ENCODE results near the gene TLR9.

The TLR9 gene

DNA sequence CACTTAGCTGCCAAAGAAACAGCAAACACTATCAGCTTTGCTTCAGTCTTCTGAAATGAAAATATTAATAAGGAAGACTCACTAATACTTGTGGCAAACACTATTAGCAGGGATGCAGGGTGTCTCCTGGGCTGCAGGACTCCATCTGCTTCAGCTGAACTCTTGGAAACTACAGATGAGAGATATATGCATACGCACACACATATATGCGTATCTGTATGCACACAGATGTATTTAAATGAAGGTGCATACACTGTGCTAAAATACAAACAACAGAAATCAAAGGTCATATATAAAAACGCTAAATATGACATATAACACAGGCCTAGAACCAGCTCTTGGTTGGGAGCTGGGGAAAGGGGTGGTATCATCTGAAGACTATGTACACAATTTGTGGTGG is 30.7 kb upstream of the TLR9 start:
- CTCF ChIA-PET: interaction anchor here (0.9 to 1.8 kb wide), 2 partner anchors 8 to 21 kb away, joined by 3 to 4 read pairs; no protein-coding TSS in a partner anchor

DNA sequence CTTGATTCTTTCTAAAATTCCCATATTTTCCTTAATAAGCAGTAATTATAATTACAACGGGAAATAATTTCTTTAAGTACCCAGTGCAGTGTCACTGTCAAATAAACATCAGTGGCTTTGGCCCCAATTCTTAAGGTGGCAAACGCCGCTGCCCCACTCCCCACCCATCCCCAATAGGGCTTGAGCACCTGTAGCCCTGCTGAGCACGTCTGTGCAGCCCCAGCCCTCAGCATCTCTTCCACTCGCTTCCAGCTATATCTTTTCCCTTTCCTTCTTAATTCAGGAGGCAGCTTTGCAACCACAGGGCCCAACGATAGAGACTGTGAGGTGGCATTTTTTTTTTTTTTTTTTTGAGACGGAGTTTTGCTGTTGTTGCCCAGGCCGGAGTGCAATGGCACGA is 29.2 kb upstream of the TLR9 start:
- POLR2A ChIA-PET: no interaction called here
- no peak overlapping the region for H3K4me3 ChIP-seq (ENCODE audit: low read depth, low read length)
- no peak for DNase-seq (ENCODE audit: low read depth, low spot score)
- CTCF ChIA-PET: no interaction called here
- TF ChIP-seq, protein P1, sequence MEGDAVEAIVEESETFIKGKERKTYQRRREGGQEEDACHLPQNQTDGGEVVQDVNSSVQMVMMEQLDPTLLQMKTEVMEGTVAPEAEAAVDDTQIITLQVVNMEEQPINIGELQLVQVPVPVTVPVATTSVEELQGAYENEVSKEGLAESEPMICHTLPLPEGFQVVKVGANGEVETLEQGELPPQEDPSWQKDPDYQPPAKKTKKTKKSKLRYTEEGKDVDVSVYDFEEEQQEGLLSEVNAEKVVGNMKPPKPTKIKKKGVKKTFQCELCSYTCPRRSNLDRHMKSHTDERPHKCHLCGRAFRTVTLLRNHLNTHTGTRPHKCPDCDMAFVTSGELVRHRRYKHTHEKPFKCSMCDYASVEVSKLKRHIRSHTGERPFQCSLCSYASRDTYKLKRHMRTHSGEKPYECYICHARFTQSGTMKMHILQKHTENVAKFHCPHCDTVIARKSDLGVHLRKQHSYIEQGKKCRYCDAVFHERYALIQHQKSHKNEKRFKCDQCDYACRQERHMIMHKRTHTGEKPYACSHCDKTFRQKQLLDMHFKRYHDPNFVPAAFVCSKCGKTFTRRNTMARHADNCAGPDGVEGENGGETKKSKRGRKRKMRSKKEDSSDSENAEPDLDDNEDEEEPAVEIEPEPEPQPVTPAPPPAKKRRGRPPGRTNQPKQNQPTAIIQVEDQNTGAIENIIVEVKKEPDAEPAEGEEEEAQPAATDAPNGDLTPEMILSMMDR (IDR thresholded peaks at IDR 0.05; ENCODE audit: insufficient read depth, low read length, missing control alignments): no peak

More for the DNA sequence above, 30.7 kb upstream of the TLR9 start:
- TF ChIP-seq, protein P1 (IDR thresholded peaks at IDR 0.05; ENCODE audit: insufficient read depth, low read length, missing control alignments): no peak
- no peak overlapping the region for H3K4me3 ChIP-seq (ENCODE audit: low read depth, low read length)
- POLR2A ChIA-PET: interaction anchor here (0.6 kb wide), 1 partner anchor 156 kb away, joined by 3 read pairs; no protein-coding TSS in a partner anchor
- DNase-seq (ENCODE audit: low read depth, low spot score): no peak

DNA sequence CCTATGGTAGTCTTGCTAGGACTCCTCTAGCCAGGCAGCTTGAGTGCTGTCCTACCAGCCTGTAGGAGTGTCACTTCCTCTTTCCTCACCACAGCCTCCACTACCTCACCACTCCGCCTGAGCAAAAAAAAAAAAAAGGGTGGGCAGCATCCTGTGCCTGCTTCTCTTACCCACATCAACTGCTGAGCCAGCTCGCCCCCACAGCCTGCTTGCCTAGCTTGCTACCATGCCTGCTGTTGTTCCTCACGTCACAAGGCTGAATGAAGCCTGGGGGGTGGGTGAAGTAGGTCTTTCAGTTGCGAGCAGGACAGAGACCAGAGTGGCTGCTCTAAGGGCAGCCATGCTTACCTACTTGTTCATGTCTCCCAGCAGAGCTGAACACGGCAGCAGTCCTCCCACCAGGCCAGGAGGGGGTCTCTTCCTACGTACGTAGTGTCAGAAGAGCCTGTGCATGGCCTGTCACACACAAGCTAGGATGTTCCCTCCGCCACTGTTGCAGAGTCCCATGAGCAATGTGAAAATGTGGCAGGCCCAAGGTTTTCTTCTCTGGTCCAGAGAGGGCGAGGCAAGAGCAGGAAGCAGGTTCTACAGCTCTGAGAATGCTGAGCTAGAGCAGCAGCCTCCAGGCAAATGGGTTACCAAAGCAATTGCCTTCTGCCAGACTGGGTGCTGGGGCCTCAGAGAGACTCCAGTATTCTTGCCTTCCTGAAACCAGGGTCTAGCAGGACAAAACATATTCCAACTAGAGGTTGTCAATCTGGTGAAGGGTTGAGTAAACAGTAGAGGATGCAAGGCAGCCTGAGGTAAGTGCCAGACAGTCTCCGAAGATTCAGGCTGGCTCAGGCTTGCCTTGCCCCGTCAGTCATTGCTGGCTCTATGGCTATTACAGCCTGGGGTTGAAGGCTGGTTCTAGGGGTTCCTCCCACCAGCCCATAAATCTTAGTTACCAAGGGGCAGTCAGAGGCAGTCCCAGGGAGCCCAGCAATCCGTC is 28.2 kb upstream of the TLR9 start:
- H3K4me3 ChIP-seq (ENCODE audit: low read depth, low read length): no peak overlapping the region
- DNase-seq (ENCODE audit: low read depth, low spot score): no peak
- ChIA-PET CTCF (interaction anchor here (0.6 to 1.6 kb wide), 3 partner anchors 23 to 231 kb away, joined by 3 to 5 read pairs (median 4); no protein-coding TSS in a partner anchor), POLR2A (interaction anchor here (0.8 kb wide), 1 partner anchor 14 kb away, joined by 3 read pairs; no protein-coding TSS in a partner anchor)
- TF ChIP-seq, protein P1 (IDR thresholded peaks at IDR 0.05; ENCODE audit: insufficient read depth, low read length, missing control alignments): no peak

DNA sequence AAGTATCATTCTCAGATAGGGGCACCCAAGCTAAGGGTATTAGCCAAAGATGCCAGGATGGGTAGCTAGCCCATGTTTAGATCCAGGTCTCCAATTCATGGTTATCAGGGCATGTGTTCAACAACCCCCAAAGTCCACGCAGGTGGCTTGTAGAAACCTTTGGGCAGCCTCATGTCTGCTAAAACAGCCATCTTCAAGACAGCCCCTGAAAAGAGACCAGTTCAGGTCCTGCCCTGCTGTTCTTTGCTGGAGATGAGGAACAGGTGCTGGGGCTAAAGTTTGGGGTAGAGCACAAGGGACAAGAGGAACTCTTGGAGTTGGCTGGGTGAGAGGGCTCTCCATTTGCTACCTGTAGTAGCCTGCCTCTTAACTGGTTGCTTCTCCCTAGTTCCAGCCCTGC is 24.7 kb upstream of the TLR9 start:
- DNase-seq (ENCODE audit: low read depth, low spot score): no peak
- ChIA-PET CTCF (interaction anchor here (1.0 kb wide), 1 partner anchor 27 kb away, joined by 5 read pairs; no protein-coding TSS in a partner anchor), POLR2A (interaction anchor here (0.9 kb wide), 1 partner anchor 10 kb away, joined by 3 read pairs; no protein-coding TSS in a partner anchor)
- H3K4me3 ChIP-seq (ENCODE audit: low read depth, low read length): no peak overlapping the region
- TF ChIP-seq, protein P1 (IDR thresholded peaks at IDR 0.05; ENCODE audit: insufficient read depth, low read length, missing control alignments): no peak

DNA sequence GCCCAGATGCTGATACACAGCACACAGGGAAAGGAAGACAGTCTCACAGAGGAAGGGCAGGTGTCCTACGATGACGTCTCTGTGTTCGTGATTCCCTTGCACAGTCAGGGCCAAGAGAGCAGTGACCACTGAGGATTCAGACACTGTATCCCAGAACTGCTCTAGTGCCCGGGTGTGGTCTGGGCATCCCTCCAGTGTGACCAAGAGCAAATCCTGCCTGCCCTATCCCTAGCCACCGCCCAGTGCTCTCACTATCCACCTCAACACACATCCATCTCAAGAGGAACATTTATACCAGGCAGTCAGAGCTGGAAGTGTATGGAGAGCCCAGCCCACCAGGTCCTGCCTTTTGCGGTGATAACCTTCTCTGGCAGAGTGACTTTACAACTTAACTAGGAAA is 24.2 kb upstream of the TLR9 start:
- CTCF ChIA-PET: interaction anchor here (1.0 kb wide), 2 partner anchors 15 to 27 kb away, joined by 3 to 5 read pairs; no protein-coding TSS in a partner anchor
- DNase-seq (ENCODE audit: low read depth, low spot score): no peak
- POLR2A ChIA-PET: interaction anchor here (1.9 kb wide), 1 partner anchor 28 kb away, joined by 9 read pairs; the partner anchor contains the start of gene WDR82
- H3K4me3 ChIP-seq (ENCODE audit: low read depth, low read length): no peak overlapping the region
- TF ChIP-seq, protein P1 (IDR thresholded peaks at IDR 0.05; ENCODE audit: insufficient read depth, low read length, missing control alignments): no peak

All from AG04449 (cell line).